Kidney (tissue), 14 donors: ENCODE measurements around the gene RMDN2. TPM values are rescaled to one million over a fixed set of nuclear protein-coding genes. Genes with fewer than 3 reads are reported as not detected.

Experiments
- DNase-seq, 5 donors: peaks; one replicate each; pipeline ENCODE4 v3.0.0-alpha.2; 2013 to 2020
- FAIRE-seq: peaks from 2 replicates; lab custom pipeline; 2012; peaks lifted over from hg19 to GRCh38; lab: Jason Lieb, UNC
- H3K27ac ChIP-seq, 2 donors: one replicate each; pipeline ENCODE4 v1.7.0; 2013; ENCODE audit warnings: low read depth in 2 of 2, low read length in 2 of 2, inconsistent platforms in 1 of 2
- H3K27me3 ChIP-seq: one replicate; pipeline ENCODE4 v1.7.1; 2013; ENCODE audit warnings: low read length, inconsistent platforms; ENCODE audit not compliant: control insufficient read depth, insufficient read depth
- H3K36me3 ChIP-seq, 3 donors: one replicate each; pipeline versions ENCODE4 v1.7.0 to v1.7.1; 2013; ENCODE audit warnings: low read length in 3 of 3, control low read depth in 1 of 3, inconsistent platforms in 1 of 3; ENCODE audit not compliant: insufficient read depth in 3 of 3, control insufficient read depth in 2 of 3
- H3K4me1 ChIP-seq, 3 donors: one replicate each; pipeline versions ENCODE4 v1.7.0 to v1.7.1; 2013; ENCODE audit warnings: low read length in 3 of 3, inconsistent platforms in 1 of 3, low read depth in 1 of 3; ENCODE audit not compliant: control insufficient read depth in 2 of 3, insufficient read depth in 2 of 3
- H3K4me3 ChIP-seq, 3 donors: one replicate each; pipeline versions ENCODE4 v1.7.0 to v1.8.1; 2013; ENCODE audit warnings: low read length in 3 of 3, control low read depth in 1 of 3, inconsistent platforms in 1 of 3
- H3K9ac ChIP-seq, 3 donors: one replicate each; pipeline versions ENCODE4 v1.7.0 to v1.7.1; 2013; ENCODE audit warnings: low read length in 3 of 3, control low read depth in 1 of 3, inconsistent platforms in 1 of 3
- H3K9me3 ChIP-seq, 3 donors: one replicate each; pipeline versions ENCODE4 v1.7.0 to v1.7.1; 2013; ENCODE audit warnings: low read length in 3 of 3, control low read depth in 1 of 3, inconsistent platforms in 1 of 3; ENCODE audit not compliant: control insufficient read depth in 2 of 3, insufficient read depth in 1 of 3
- intact Hi-C: fragments of 100-400 bp; cut with DNase I; formaldehyde crosslinking; loops from one replicate; pipeline ENCODE4 v1.11.1; 2022
- polyA plus RNA-seq: library from polyadenylated mRNA; stranded (reverse); fragments of 350-450 nt; fragmentation: Illumina TruSeq; extraction: RNeasy Lipid Tissue Mini Kit (QIAGEN cat#74804); gene quantifications from one replicate; pipeline ENCODE4 v1.2.3, GENCODE V29; 2014; ENCODE audit warnings: low read depth, low replicate concordance; ENCODE audit not compliant: insufficient read depth
- total RNA-seq: library from RNA; stranded (reverse); fragmentation: NEBNext Ultra II Directional; extraction: Animal tissue kit (Norgen Biotek cat#: 25700); gene quantifications from one replicate; pipeline ENCODE4 v1.2.1, GENCODE V29; 2021
- TF ChIP-seq, protein P1 (sequence below): IDR thresholded peaks from 3 replicates; pipeline ENCODE4 v1.5.1; 2012; ENCODE audit warnings: mild to moderate bottlenecking, moderate library complexity, borderline replicate concordance; ENCODE audit not compliant: insufficient read depth; ENCODE audit errors: extremely low read depth
- donor health status: control.
- donor health status: control.
- donor health status: control.
- donor health status: control.
- donor health status: control.
- donor health status: DM: yes; HTN: yes; CAD: no.
- donor health status: Normal renal cell carcinoma (clear cell type).

RMDN2 gene
- total and polyA plus RNA-seq, 2 donors from 2014 or later: 7.9 to 10.5 TPM

DNA sequence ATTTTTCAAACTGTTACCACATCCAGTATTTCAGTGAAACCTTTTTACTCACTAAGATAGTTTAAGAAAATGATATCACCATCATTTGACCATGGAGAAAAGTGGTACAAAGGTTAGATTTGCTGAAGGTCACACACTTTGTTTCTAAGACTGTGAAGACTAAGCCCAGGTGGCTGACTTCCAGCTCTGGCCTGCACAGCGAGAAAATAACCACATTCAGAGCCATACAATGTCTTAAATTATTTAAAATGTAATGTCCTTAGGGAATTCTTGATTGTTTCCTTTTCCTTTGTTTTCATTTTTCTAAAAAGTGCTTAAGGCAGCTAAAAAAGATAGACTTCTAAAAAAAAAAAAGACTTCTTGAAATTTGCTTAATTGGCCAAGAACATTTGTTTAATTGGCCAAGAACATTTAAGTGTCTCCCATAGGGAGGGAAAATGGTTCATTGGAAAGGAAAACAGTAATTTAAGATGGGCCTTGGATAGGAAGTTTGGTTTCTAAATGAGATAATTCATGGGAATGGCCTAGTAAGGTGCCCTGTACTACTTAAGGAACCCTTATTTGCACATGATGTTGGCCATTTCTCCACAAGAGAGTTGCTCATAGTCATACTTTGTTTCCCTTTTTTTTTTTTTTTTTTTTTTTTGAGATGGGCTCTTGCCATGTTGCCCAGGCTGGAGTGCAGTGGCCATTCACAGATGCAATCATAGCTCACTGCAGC is 105.7 kb downstream of the RMDN2 start:
- H3K27ac ChIP-seq: no peak overlapping the region
- peak in 2 of 5 donors; percentile 23 to 67 for DNase-seq
- H3K9me3 ChIP-seq: no peaks in the 10 kb centered on the region
- intact Hi-C loops: no loop called here
- H3K4me1 ChIP-seq: no peaks in the 10 kb centered on the region
- no peak for FAIRE-seq
- no peaks in the 10 kb centered on the region for H3K36me3 ChIP-seq
- no peak overlapping the region for H3K4me3 ChIP-seq
- no peaks in the 10 kb centered on the region for H3K27me3 ChIP-seq
- TF ChIP-seq, protein P1, sequence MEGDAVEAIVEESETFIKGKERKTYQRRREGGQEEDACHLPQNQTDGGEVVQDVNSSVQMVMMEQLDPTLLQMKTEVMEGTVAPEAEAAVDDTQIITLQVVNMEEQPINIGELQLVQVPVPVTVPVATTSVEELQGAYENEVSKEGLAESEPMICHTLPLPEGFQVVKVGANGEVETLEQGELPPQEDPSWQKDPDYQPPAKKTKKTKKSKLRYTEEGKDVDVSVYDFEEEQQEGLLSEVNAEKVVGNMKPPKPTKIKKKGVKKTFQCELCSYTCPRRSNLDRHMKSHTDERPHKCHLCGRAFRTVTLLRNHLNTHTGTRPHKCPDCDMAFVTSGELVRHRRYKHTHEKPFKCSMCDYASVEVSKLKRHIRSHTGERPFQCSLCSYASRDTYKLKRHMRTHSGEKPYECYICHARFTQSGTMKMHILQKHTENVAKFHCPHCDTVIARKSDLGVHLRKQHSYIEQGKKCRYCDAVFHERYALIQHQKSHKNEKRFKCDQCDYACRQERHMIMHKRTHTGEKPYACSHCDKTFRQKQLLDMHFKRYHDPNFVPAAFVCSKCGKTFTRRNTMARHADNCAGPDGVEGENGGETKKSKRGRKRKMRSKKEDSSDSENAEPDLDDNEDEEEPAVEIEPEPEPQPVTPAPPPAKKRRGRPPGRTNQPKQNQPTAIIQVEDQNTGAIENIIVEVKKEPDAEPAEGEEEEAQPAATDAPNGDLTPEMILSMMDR: no peak
- no peak overlapping the region for H3K9ac ChIP-seq

DNA sequence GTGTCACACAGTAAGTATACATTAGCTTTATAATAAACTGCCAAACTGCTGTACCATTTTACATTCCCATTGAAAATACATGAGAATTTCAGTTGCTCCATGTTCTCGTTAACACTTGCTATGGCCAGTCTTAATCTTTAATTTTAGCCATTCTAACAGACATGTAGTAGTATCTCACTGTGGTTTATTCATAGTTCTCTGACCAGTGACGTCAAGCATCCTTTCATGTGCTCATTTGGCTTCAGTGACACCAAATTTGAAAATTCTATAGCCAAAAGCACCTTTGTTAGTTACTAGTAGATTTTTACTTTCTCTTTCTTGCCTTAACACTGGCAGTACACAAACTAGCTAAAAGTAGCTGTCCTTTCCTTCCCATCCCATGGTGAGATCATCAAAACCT is 107.9 kb downstream of the RMDN2 start:
- TF ChIP-seq, protein P1: no peak
- no peak overlapping the region for H3K27ac ChIP-seq
- no peaks in the 10 kb centered on the region for H3K9me3 ChIP-seq
- H3K9ac ChIP-seq: no peak overlapping the region
- no peaks in the 10 kb centered on the region for H3K4me1 ChIP-seq
- FAIRE-seq (no peak), DNase-seq (no peak)
- peaks cover 2% of the 10 kb centered on the region for H3K27me3 ChIP-seq
- H3K4me3 ChIP-seq: no peak overlapping the region
- intact Hi-C loops: no loop called here
- H3K36me3 ChIP-seq: no peaks in the 10 kb centered on the region

DNA sequence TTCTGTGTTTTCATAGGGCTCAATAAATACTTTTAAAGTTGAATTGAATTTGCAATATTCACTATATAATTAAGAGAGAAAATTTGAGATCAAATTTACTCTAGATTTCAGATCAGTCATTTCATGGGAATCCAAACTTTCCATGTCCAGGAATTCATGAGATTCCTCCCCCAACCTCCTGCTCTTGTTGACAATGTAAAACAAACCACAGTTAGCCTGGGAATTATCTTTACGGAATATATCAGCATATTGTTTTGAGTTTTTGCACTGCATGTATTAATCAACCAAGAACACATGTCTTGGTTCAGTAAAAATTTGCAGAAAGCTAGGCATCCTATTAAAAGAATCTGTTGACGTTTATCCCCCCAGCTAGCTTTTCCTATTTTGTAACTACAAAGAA is 108.6 kb downstream of the RMDN2 start:
- no peak for FAIRE-seq
- TF ChIP-seq, protein P1: no peak
- H3K4me1 ChIP-seq: peaks cover 0 to 2% (median 0%) of the 10 kb centered on the region in 3 donors
- H3K9ac ChIP-seq: no peak overlapping the region
- no peak for DNase-seq
- peaks cover 2% of the 10 kb centered on the region for H3K27me3 ChIP-seq
- no peak overlapping the region for H3K27ac ChIP-seq
- H3K9me3 ChIP-seq: no peaks in the 10 kb centered on the region
- intact Hi-C loops: no loop called here
- no peaks in the 10 kb centered on the region for H3K36me3 ChIP-seq
- no peak overlapping the region for H3K4me3 ChIP-seq
